Measurements from ENCODE around the gene PCA3.

Gene PCA3

GRCh38 chr9:76793784-76794431, 29.7 kb downstream of the PCA3 start:
- Histone ChIP-seq H3K4me1 (ENCODE audit: control insufficient read depth, insufficient read depth, low read depth, low read length) (no peaks in the 10 kb centered on the region), H2BK5ac (ENCODE audit: low read depth, low read length, poor library complexity, severe bottlenecking) (no peak overlapping the region), H3K9me3 (ENCODE audit: control insufficient read depth, low read length) (no peaks in the 10 kb centered on the region), H2BK15ac (ENCODE audit: low read depth, poor library complexity, severe bottlenecking) (no peak overlapping the region), H3K4me3 (ENCODE audit: insufficient read depth in 1 of 2, low read depth in 1 of 2, low read length in 2 of 2) (no peak overlapping the region), H3K27me3 (ENCODE audit: control insufficient read depth in 1 of 2, insufficient read depth in 1 of 2, low read length in 2 of 2) (no peaks in the 10 kb centered on the region), H2AFZ (ENCODE audit: low read depth, low read length) (no peak overlapping the region), H3K18ac (ENCODE audit: low read depth in 1 of 2, low read length in 2 of 2) (no peak overlapping the region), H3K23ac (ENCODE audit: low read length in 2 of 2) (no peak overlapping the region), H2AK5ac (ENCODE audit: low read length, severe bottlenecking) (no peak overlapping the region), H3K14ac (ENCODE audit: low read length in 2 of 2) (no peak overlapping the region), H3K36me3 (ENCODE audit: control insufficient read depth in 1 of 2, insufficient read depth in 2 of 2, low read depth in 1 of 2, low read length in 2 of 2) (peaks cover 0 to 3% of the 10 kb centered on the region in 2 experiments), H3K4me2 (ENCODE audit: low read length, poor library complexity, severe bottlenecking) (no peak overlapping the region), H3K4ac (ENCODE audit: low read depth in 1 of 2, low read length in 2 of 2) (no peak overlapping the region), H3K79me1 (replicated peaks; ENCODE audit: low read length, poor library complexity, severe bottlenecking) (no peaks in the 10 kb centered on the region), H4K91ac (ENCODE audit: low read length) (no peak overlapping the region), H3K27ac (ENCODE audit: low read length, poor library complexity, severe bottlenecking) (no peak overlapping the region), H3K9ac (ENCODE audit: low read length) (no peak overlapping the region), H2BK120ac (ENCODE audit: low read depth, low read length) (no peak overlapping the region), H2BK12ac (ENCODE audit: low read length in 2 of 2) (no peak overlapping the region), H4K8ac (ENCODE audit: low read length) (no peak overlapping the region)
- 92% methylated on average over 15 of the region's 15 CpGs for WGBS
- no peak for DNase-seq

DNA sequence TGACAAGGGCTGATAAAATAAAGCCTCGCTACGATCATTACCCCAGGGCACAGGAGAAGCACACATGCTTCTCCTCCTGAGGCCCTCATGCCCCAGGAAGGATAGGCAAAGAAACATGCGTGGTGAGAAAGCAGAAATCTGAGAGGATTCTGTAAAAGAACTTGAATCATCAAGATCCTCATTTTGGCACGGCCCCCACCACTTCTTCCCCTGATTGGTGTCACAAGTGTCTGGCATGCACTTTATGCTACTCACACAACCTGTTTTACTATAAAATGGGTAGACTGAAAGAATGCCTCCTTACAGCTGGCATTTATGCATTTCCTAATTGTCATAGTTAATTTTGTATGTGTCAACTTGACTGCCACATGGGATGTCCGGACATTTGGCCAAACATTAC, 32.1 kb downstream of the PCA3 start:
- Histone ChIP-seq H3K9ac (ENCODE audit: low read length) (no peak overlapping the region), H3K18ac (ENCODE audit: low read depth in 1 of 2, low read length in 2 of 2) (no peak overlapping the region), H2BK12ac (ENCODE audit: low read length in 2 of 2) (no peak overlapping the region), H2BK5ac (ENCODE audit: low read depth, low read length, poor library complexity, severe bottlenecking) (no peak overlapping the region), H4K8ac (ENCODE audit: low read length) (no peak overlapping the region), H3K14ac (ENCODE audit: low read length in 2 of 2) (no peak overlapping the region), H3K27ac (ENCODE audit: low read length, poor library complexity, severe bottlenecking) (no peak overlapping the region), H3K79me1 (replicated peaks; ENCODE audit: low read length, poor library complexity, severe bottlenecking) (no peaks in the 10 kb centered on the region), H3K4ac (ENCODE audit: low read depth in 1 of 2, low read length in 2 of 2) (no peak overlapping the region), H2AFZ (ENCODE audit: low read depth, low read length) (no peak overlapping the region), H2AK5ac (ENCODE audit: low read length, severe bottlenecking) (no peak overlapping the region), H3K36me3 (ENCODE audit: control insufficient read depth in 1 of 2, insufficient read depth in 2 of 2, low read depth in 1 of 2, low read length in 2 of 2) (no peaks in the 10 kb centered on the region), H3K23ac (ENCODE audit: low read length in 2 of 2) (no peak overlapping the region), H3K4me3 (ENCODE audit: insufficient read depth in 1 of 2, low read depth in 1 of 2, low read length in 2 of 2) (no peak overlapping the region), H3K9me3 (ENCODE audit: control insufficient read depth, low read length) (no peaks in the 10 kb centered on the region), H2BK120ac (ENCODE audit: low read depth, low read length) (no peak overlapping the region), H2BK15ac (ENCODE audit: low read depth, poor library complexity, severe bottlenecking) (no peak overlapping the region), H3K4me2 (ENCODE audit: low read length, poor library complexity, severe bottlenecking) (no peak overlapping the region), H3K27me3 (ENCODE audit: control insufficient read depth in 1 of 2, insufficient read depth in 1 of 2, low read length in 2 of 2) (no peaks in the 10 kb centered on the region), H4K91ac (ENCODE audit: low read length) (no peak overlapping the region), H3K4me1 (ENCODE audit: control insufficient read depth, insufficient read depth, low read depth, low read length) (no peaks in the 10 kb centered on the region)
- 89% methylated on average over 5 of the region's 5 CpGs for WGBS
- DNase-seq, result no peak

DNA sequence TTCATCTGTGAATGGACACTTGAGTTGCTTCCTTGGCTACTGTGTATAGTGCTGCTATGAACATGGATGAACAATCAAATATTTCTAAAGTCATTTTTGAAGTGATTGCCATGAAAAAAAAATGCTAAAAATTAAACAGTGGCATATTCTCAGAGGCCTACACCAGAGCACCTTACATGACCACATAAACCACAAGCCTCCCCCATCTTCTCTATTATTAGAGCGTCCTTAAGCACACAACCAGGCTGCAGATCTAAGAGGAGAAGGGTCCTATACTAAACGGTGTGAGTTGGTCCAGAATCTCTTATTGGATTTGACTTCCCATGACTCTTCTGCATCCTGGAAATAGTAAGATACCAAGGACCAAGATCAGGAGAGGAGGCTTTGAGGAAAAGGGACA, 34.3 kb downstream of the PCA3 start:
- H2BK15ac ChIP-seq (ENCODE audit: low read depth, poor library complexity, severe bottlenecking), result no peak overlapping the region
- no peak overlapping the region for H3K4ac ChIP-seq (ENCODE audit: low read depth in 1 of 2, low read length in 2 of 2)

DNA sequence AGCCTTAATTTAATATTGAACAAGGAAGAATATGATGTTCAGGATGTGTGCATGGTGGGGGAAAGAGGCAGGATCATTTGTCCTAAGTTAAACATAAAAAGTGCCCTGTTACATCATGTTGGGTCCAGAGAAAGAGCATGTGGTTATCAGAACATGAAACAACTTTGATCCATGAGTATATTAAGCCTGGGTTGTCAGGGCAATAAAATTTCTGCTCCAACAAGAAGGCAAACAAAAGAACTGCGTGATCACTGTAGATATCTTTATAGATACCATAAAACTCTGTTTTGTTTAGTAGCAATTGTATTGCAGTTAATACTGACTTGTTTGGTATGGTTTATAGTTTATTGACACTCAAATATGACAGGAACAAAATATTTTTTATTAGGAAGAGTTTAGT, 35.2 kb downstream of the PCA3 start:
- no CpG with 5 or more reads among the region's 1 CpG for WGBS

More for the DNA sequence above, 34.3 kb downstream of the PCA3 start:
- no peak overlapping the region for H3K14ac ChIP-seq (ENCODE audit: low read length in 2 of 2)
- H2BK12ac ChIP-seq (ENCODE audit: low read length in 2 of 2), result no peak overlapping the region
- no peak overlapping the region for H3K4me3 ChIP-seq (ENCODE audit: insufficient read depth in 1 of 2, low read depth in 1 of 2, low read length in 2 of 2)
- no peaks in the 10 kb centered on the region for H3K36me3 ChIP-seq (ENCODE audit: control insufficient read depth in 1 of 2, insufficient read depth in 2 of 2, low read depth in 1 of 2, low read length in 2 of 2)
- H3K27me3 ChIP-seq (ENCODE audit: control insufficient read depth in 1 of 2, insufficient read depth in 1 of 2, low read length in 2 of 2), result no peaks in the 10 kb centered on the region
- 69% methylated on average over 2 of the region's 2 CpGs for WGBS
- no peak overlapping the region for H3K4me2 ChIP-seq (ENCODE audit: low read length, poor library complexity, severe bottlenecking)
- H4K91ac ChIP-seq (ENCODE audit: low read length), result no peak overlapping the region
- H3K4me1 ChIP-seq (ENCODE audit: control insufficient read depth, insufficient read depth, low read depth, low read length), result no peaks in the 10 kb centered on the region
- no peak overlapping the region for H2AK5ac ChIP-seq (ENCODE audit: low read length, severe bottlenecking)
- no peak overlapping the region for H2BK120ac ChIP-seq (ENCODE audit: low read depth, low read length)
- no peaks in the 10 kb centered on the region for H3K79me1 ChIP-seq (replicated peaks; ENCODE audit: low read length, poor library complexity, severe bottlenecking)
- no peak overlapping the region for H2AFZ ChIP-seq (ENCODE audit: low read depth, low read length)
- no peak overlapping the region for H2BK5ac ChIP-seq (ENCODE audit: low read depth, low read length, poor library complexity, severe bottlenecking)
- H4K8ac ChIP-seq (ENCODE audit: low read length), result no peak overlapping the region
- H3K23ac ChIP-seq (ENCODE audit: low read length in 2 of 2), result no peak overlapping the region
- no peak overlapping the region for H3K9ac ChIP-seq (ENCODE audit: low read length)
- DNase-seq, result no peak
- H3K18ac ChIP-seq (ENCODE audit: low read depth in 1 of 2, low read length in 2 of 2), result no peak overlapping the region
- H3K9me3 ChIP-seq (ENCODE audit: control insufficient read depth, low read length), result no peaks in the 10 kb centered on the region
- no peak overlapping the region for H3K27ac ChIP-seq (ENCODE audit: low read length, poor library complexity, severe bottlenecking)

More for the DNA sequence above, 35.2 kb downstream of the PCA3 start:
- no peaks in the 10 kb centered on the region for H3K79me1 ChIP-seq (replicated peaks; ENCODE audit: low read length, poor library complexity, severe bottlenecking)
- no peaks in the 10 kb centered on the region for H3K27me3 ChIP-seq (ENCODE audit: control insufficient read depth in 1 of 2, insufficient read depth in 1 of 2, low read length in 2 of 2)
- no peak overlapping the region for H2AFZ ChIP-seq (ENCODE audit: low read depth, low read length)
- H2BK120ac ChIP-seq (ENCODE audit: low read depth, low read length), result no peak overlapping the region
- no peak overlapping the region for H3K14ac ChIP-seq (ENCODE audit: low read length in 2 of 2)
- H2BK15ac ChIP-seq (ENCODE audit: low read depth, poor library complexity, severe bottlenecking), result no peak overlapping the region
- no peak overlapping the region for H3K4me3 ChIP-seq (ENCODE audit: insufficient read depth in 1 of 2, low read depth in 1 of 2, low read length in 2 of 2)
- no peaks in the 10 kb centered on the region for H3K9me3 ChIP-seq (ENCODE audit: control insufficient read depth, low read length)
- no peak overlapping the region for H2AK5ac ChIP-seq (ENCODE audit: low read length, severe bottlenecking)
- DNase-seq, result no peak
- no peak overlapping the region for H2BK12ac ChIP-seq (ENCODE audit: low read length in 2 of 2)
- no peak overlapping the region for H3K27ac ChIP-seq (ENCODE audit: low read length, poor library complexity, severe bottlenecking)
- H3K4ac ChIP-seq (ENCODE audit: low read depth in 1 of 2, low read length in 2 of 2), result no peak overlapping the region
- H3K4me2 ChIP-seq (ENCODE audit: low read length, poor library complexity, severe bottlenecking), result no peak overlapping the region
- no peak overlapping the region for H3K9ac ChIP-seq (ENCODE audit: low read length)
- no peak overlapping the region for H3K18ac ChIP-seq (ENCODE audit: low read depth in 1 of 2, low read length in 2 of 2)
- no peak overlapping the region for H4K91ac ChIP-seq (ENCODE audit: low read length)
- H3K23ac ChIP-seq (ENCODE audit: low read length in 2 of 2), result no peak overlapping the region
- no peak overlapping the region for H4K8ac ChIP-seq (ENCODE audit: low read length)
- H2BK5ac ChIP-seq (ENCODE audit: low read depth, low read length, poor library complexity, severe bottlenecking), result no peak overlapping the region
- H3K36me3 ChIP-seq (ENCODE audit: control insufficient read depth in 1 of 2, insufficient read depth in 2 of 2, low read depth in 1 of 2, low read length in 2 of 2), result peaks cover 0 to 2% of the 10 kb centered on the region in 2 experiments
- H3K4me1 ChIP-seq (ENCODE audit: control insufficient read depth, insufficient read depth, low read depth, low read length), result no peaks in the 10 kb centered on the region
